HG03439 (cell line): ENCODE measurements around the gene GNE.
"Not testable (repeated sequence)": the region's sequence is repeated elsewhere in the genome, so short reads cannot be mapped to it uniquely, and the experiment has no call there.

Experiments used
- ATAC-seq: cut with Tn5 transposase; IDR thresholded peaks from one replicate; pipeline ENCODE4 v1.9.1; 2021; ENCODE audit warnings: mild to moderate bottlenecking, moderate library complexity; ENCODE audit not compliant: unreplicated experiment

GNE gene, protein sequence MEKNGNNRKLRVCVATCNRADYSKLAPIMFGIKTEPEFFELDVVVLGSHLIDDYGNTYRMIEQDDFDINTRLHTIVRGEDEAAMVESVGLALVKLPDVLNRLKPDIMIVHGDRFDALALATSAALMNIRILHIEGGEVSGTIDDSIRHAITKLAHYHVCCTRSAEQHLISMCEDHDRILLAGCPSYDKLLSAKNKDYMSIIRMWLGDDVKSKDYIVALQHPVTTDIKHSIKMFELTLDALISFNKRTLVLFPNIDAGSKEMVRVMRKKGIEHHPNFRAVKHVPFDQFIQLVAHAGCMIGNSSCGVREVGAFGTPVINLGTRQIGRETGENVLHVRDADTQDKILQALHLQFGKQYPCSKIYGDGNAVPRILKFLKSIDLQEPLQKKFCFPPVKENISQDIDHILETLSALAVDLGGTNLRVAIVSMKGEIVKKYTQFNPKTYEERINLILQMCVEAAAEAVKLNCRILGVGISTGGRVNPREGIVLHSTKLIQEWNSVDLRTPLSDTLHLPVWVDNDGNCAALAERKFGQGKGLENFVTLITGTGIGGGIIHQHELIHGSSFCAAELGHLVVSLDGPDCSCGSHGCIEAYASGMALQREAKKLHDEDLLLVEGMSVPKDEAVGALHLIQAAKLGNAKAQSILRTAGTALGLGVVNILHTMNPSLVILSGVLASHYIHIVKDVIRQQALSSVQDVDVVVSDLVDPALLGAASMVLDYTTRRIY

DNA sequence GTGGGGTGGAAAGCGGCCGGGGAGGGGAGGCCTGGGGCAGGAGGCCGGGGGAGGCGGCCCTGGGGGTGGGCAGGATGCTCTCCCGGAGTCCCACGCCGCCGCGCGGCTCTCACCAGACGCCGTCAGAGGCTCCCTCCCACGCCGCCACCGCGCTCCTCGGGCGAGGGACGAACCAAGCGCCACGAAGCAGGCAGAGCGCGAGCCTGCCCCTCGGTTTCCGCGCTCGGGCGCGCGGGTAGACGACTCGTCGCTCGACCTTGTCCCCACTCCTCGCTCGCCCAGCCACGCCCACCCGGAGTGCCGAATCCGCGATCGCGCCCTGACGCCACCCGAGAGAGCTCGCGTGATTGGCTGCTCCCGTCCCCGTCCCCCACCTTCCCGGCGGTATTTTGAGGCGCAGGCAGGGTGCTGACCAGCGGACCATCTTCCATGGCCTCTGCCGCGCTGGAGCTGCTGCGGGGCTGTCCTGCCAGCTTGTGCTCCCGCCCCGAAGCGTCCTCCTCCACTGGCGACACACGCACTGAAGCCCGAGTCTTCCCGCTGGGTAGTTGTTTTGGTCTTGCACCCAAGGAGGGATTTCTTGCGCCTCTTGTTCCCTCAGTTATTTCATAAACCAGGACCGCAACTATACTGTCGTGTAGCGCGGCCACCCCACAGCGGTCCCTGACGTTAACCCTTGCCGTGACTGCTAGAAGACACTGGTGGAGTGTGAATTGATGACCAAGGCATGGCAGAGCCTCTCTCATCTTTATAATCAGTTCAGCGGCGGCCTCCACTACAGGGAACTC, at the start of gene GNE:
GNE (minus strand) TSS at position 241 of the 788 bp plus-strand sequence. CDS start 9,093 bp downstream, outside the sequence.
- ATAC-seq = peak; percentile 87

DNA sequence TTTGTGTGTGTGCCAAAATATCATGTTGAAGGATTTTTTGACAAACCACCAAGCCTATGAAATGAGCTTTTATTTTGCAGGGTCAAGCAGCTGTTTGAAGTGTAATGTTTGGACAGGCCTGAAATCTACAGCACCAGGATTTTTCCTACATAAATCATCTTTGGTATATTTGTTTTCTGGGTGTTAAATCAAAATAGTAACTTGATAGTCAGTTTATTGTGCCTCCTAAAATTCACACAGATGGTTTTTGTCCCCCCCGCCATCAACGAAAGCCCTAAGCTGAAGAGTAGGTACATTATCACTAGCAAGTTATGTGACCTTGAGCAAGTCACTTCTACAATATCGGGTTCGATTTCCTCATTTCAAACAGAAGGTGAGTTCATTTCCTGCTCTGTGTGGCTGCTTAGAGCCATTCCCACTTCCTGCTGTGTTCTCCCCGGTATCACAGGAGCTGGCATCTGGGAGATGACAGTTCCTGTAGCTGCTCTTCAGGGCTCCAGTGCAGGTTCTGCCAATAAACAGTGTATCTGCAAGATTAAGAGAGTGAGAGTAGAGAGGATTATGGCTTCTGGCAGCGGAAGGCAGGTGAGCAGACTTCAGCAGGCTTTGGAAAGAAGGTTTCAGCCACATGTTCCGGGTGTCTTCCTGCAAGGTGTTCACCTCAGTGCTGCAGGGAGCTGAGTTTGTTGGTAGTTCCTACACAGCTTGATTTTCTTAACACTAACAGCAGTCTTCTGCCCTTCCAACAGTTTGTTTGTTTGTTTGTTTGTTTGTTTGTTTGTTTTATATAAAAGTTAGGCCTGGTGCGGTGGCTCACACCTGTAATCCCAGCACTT, 48.4 kb upstream of the GNE start:
- ATAC-seq = no peak

DNA sequence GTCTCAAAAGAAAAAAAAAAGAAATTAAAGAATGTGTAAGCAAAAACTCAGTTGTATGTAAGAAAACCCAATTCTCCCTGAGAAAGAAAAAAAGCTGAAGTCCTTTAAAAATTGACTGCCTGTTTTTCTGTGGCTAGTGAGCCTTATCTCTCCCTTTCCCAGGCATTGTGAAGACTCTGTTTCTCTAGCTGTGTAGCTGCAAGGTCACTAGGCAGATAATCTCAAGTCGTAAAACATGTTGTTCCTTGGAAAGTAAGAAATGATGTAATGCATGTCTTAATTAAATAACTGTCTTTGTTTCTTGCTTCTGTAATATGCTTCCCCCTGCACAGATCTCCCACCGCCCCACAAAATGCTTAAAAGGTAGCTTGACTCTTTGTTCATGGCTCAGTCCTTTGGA, 46.1 kb upstream of the GNE start:
- not testable (repeated sequence) for ATAC-seq

DNA sequence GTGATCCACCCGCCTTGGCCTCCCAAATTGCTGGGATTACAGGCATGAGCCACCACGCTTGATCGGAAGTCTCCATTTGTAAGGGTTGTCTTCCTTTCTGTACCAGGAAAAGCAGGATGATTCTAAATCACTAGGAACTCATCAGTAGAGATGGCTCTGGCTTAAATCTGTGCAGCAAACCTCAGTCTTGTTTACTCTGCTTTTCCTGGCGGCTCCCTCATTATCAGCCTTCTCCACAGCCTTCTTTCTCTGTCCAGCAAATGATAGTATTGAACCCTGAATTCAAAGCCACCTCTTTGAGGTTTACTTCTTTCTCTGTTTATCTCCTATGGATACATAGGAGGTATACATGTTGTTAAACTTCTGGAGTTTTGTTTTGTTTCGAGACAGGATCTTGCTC, 43.0 kb upstream of the GNE start:
- no peak for ATAC-seq

DNA sequence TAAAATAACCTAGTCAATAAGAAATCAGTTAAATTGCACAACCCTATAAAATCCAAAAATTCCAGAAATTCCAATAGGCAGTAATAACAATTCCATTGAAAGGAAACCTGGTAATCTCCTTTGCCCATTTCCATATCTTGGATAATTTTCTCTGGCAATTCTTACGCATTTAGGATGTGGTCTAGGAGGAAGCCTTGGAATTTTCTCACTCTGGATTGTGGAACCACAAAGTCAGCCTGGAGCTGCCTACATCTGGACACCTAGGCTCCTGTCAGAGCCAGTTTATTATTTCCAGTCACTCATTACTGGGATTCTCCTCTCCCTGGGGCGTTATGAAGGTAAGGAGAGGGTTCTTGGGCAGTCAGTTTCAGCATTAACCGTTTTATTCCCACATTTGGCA, 40.3 kb upstream of the GNE start:
- no peak for ATAC-seq

DNA sequence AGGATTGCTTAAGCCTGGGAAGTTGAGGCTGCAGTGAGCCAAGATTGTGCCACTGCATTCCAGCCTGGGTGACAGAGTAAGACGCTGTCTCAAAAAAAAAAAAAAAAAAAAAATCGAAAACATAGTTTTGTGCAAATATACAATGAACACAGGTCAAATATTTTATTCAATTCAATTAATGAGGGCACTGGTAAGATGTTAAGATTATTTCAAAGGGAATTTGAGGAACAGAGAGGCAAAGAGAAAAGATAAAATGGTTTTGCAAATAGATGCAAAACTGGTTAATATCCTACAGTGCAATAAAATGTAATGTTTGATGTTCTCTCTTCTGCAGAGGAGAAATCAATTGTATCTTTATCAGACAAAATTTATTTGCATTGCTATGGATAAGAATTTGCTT, 39.5 kb upstream of the GNE start:
- ATAC-seq = no peak

DNA sequence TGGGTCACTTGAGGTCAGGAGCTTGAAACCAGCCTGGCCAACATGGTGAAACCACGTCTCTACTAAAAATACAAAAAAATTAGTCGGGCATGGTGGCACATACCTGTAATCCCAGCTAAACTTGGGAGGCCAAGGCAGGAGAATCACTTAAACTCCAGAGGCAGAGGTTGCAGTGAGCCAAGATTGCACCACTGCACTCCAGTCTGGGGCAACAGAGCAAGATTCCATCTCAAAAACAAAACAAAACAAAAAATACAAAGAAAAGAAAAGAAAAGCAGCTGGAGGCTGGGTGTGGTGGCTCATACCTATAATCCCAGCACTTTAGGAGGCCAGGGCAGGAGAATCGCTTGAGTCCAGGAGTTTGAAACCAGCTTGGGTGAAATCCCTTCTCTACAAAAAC, 36.7 kb upstream of the GNE start:
- ATAC-seq = not testable (repeated sequence)

DNA sequence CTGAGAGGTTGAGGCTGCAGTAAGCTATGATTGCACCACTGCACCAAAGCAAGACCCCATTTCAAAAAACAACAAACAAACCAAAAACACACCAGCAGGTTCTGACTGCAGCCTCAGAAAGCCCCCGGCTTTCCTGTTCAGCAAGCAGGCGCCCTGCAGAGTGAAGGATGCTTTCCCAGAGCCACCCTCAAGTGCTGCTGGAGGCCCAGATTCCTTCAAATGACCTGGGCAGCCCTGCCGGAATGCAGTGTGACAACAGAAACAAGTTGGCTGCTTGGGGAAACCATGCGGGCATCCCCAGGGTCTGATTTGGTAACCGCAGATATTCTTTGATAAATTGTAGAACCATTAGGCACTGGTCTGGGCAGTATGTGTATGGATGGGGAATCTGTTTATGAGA, 35.7 kb upstream of the GNE start:
- no peak for ATAC-seq

DNA sequence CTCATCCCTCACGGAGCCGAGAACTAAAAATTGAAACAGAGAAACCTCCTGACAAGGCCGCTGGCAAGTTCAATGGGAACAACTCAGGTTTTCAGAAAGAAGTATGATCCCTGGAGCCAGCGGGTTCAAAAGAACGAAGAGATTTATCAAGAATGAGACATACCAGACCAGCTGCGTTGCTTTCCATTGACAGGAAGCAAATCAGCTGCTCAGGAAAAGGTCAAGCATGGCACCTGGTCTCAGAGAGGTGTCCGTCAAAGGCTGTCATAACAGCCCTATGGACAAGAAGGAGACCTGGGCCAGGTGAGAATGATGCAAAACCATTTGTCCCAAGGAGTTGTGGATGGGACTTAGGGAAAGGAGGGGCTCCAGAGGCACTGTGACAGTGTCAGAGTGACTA, 34.9 kb upstream of the GNE start:
- no peak for ATAC-seq

DNA sequence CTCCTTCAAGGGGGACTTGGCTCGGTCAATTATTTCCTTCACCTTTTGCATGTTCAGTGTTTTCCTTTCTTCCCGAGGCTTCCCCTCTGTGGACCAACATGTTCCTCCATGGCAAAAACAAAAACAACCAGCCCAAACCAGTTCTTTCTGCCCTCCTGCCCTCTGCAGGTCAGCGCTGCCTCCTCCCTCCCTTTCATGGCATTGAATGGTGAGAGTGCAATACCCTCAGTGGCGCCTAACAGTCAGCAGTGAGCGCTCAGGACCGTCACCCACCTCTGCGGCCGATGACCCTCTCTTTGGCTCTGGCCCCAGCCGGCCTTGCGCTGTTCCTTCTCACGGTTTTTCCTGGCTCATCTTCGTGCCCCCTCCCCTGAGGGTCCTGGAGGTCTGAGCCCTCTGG, 34.4 kb upstream of the GNE start:
- ATAC-seq = no peak

DNA sequence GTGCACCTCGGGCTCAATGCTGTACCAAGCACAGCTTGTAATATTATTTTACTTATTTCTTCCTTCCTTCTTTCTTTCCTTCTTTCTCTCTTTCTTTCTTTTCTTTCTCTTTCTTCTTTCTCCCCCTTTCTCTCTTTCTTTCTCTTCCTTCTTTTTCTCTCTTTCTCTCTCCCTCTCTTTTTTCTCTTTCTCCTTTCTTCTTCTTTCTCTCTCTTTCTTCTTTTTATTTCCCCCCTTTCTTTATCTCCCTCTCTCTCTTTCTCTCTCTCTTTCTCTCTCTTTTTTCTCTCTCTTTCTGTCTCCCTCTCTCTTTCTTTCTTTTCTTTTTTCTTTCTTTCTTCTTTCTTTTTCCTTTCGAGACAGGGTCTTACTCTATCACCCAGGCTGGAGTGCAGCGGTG, 32.7 kb upstream of the GNE start:
- ATAC-seq = no peak

DNA sequence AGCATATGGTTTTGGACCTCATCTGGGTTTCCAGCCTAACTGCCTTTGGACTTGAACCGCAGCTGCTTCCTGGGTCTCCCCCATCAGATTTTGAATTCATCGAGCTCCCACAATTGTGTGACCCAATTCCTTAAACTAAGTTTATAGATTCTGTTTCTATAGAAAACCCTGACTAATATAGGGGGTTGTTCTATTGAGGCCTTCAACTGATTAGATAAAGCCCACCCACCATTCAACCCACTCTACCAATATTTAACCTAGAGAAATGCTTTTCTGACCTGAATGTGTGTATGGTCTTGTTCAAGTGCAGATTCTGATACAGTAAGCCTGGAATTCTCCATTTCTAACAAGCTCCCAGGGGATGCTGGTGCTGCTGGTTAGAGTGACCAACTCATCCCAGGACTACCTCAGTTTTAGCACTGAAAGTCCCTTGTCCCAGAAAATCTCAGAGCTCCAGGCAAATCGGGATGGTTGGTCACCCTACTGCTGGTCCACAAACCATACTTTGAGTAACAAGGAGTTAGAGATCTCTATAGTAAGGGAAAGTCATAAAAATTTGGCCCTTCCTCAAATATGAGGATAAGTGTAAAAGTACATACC, 31.7 kb upstream of the GNE start:
- no peak for ATAC-seq

DNA sequence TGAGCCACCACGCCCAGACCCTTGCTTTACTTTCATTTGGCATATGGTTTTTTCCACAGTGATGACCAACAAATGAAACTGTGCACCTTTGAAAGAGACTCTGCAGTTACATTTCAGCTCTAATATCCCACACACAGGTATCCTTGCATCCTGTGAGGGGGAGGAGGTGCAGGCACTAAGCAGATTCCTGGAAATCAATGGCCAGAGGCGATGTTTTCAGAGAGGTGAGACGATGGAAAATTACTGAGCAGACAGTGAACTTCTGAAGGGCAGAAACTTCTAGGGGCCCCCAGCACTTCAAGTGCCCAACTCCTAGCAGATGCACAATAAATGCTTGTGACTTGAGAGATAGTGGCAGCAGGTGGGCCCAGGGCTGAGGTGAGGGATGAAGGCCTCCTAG, 29.8 kb upstream of the GNE start:
- no peak for ATAC-seq

DNA sequence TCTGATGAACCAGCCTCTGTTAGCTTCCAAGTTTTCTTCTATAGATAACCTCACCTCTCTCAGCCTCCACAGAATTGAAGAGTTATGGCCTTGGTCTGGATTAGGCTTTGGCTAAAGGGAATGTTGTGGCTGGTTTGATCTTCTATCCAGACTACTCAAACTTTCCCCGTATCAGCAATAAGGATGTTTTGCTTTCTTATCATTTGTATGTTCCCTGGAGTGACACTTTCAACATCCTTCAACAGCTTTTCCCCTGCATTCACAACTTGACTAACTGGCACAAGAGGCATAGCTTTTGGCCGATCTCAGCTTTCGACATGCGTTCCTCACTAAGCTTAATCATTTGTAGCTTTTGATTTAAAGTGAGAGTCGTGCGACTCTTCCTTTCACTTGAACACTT, 28.1 kb upstream of the GNE start:
- no peak for ATAC-seq

DNA sequence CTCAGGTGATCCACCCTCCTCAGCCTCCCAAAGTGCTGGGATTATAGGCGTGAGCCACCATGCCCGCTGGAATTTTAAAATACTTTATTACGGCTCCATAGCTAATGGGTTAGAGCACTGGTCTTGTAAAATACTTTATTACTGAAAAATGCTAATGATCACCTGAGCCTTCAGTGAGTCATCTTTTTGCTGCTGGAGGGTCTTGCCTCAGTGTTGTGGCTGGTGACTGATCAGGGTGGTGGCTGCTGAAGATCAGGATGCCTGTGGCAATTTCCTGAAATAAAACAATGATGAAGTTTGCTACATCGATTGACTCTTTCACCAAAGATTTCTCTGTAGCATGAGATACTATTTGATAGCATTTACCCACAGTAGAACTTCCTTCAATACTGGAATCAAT, 26.0 kb upstream of the GNE start:
- ATAC-seq = no peak

DNA sequence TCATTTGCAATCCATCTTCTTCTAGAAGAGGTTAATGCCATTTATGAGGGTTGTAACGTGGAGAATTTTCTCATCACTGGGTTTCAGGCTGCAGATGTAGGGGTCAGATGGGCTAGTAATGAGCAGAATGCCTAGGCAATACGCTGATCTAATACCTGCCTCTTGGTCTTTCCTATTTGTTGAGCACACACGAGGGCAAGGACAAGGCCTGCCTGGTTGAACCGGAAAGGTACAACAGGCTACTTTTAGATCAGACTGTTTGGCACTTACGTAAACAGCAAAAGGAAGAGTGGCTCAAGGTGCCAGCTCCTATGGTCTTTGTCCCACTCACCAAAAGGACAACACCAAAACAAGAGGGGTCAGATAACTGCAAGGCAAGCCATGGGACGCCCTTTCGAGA, 24.0 kb upstream of the GNE start:
- ATAC-seq = no peak

DNA sequence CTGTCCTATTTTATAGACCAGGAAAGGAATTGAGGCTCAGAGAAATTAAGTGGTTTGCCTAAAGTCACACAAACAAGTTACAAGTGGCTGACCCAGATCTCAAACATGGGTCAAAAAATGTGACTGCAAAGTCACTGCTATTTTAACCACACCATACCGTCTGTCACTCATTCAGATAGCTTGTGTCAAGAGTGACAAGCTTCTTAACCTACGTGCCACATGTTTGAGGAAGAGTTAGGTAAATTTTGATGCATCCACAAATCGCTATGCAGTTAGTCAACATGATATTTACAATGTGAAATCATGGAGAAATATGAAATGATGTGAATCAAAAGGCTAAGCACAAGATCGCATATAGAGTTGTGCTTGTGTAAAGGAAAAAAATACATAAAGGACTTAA, 22.7 kb upstream of the GNE start:
- ATAC-seq = no peak

DNA sequence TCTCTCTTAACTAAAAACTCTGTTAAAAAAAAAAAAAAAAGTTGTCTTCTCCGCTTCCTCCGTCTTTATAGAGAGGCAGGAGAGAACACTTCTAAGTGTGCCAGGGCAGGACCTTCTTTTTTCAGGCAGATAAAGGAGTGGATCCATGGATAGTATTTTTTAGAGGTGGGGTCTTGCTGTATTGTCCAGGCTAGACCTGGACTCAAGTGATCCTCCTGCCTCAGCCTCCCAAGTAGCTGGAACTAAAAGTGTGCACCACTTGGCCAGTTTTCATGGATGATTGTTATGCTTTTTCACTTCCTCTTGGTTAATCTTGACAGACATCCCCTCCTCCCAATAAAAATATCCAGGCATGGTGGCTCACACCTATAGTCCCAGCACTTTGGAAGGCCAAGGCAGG, 20.0 kb upstream of the GNE start:
- no peak for ATAC-seq

DNA sequence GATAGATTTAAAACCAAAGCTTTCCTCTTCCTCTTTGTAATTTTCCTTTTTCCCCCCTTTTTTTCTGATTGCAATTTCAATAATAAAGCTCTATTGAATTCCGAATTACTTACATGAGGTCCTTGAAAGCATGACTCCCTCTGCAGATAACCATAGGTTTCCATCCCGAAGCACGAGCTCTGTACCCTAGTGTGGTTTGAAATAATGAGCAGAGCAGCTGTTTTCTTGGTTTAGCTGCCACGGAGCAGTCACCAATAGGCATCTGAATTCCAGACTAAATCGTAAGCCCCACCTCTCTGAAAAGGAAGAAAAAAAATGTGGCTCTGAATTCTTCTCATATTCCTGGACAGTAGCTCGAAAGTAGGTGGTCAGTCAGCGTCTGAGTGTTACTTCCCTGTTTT, 18.5 kb upstream of the GNE start:
- no peak for ATAC-seq

DNA sequence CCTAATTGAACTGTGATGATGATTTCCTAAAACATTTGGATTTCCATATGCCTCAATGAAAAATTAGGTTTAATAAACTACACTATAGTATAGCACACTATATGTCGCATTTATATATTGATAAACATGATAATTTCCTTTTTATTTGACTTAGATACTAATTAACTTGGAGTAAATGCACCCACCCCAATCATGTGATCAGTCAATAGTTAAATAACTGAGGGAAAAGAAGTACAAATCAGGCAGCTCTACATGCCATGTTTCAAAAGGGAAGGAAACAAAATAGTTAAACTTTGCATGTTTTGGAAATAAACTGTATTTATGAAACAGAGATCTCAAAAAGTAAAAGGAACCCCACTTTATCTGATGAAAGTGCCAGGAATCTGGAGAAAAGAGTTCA, 18.0 kb upstream of the GNE start:
- ATAC-seq = no peak
